ENCODE results near the gene PTPRK.

DNA sequence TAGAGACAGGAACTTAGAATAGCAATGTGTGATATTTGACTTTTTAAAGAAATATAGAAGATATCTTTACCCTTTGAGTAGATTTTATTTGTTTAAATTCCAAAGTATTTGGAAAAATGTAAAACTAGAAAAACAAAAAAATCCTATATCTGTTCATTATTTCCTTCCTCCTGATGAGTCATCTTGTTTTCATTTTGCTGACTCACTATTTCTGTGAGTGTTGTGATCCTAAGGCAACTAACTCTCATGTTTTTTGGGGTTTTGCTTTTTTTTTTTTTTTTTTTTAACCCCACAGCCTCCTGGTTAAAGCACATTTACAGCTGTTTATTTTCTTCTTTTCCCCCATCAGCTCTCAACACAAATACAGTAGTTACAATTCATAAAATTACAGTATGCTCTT lies 581.7 kb downstream of the PTPRK start:
- no peak for TF ChIP-seq EZH2phosphoT487 (IDR thresholded peaks at IDR 0.05; ENCODE audit: borderline replicate concordance, low read length)
- TF ChIP-seq, protein P1, sequence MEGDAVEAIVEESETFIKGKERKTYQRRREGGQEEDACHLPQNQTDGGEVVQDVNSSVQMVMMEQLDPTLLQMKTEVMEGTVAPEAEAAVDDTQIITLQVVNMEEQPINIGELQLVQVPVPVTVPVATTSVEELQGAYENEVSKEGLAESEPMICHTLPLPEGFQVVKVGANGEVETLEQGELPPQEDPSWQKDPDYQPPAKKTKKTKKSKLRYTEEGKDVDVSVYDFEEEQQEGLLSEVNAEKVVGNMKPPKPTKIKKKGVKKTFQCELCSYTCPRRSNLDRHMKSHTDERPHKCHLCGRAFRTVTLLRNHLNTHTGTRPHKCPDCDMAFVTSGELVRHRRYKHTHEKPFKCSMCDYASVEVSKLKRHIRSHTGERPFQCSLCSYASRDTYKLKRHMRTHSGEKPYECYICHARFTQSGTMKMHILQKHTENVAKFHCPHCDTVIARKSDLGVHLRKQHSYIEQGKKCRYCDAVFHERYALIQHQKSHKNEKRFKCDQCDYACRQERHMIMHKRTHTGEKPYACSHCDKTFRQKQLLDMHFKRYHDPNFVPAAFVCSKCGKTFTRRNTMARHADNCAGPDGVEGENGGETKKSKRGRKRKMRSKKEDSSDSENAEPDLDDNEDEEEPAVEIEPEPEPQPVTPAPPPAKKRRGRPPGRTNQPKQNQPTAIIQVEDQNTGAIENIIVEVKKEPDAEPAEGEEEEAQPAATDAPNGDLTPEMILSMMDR (conservative IDR thresholded peaks at IDR 0.05; ENCODE audit: low read depth, low read length): no peak

All from PC-3 (cell line).